GM12864 (cell line): Measurements from ENCODE around the gene CKS1B.
"Not testable (repeated sequence)": the region's sequence is repeated elsewhere in the genome, so short reads cannot be mapped to it uniquely, and the experiment has no call there.

Source experiments
- DNase-seq: peaks from one replicate; pipeline ENCODE4 v3.0.0-alpha.2; 2011; ENCODE audit warnings: low read depth
- H3K4me3 ChIP-seq: 2 replicates; pipeline ENCODE4 v1.5.1; 2011; ENCODE audit warnings: mild to moderate bottlenecking, low read depth, low read length, control low read depth
- TF ChIP-seq, protein P1 (sequence below): IDR thresholded peaks from 2 replicates; pipeline ENCODE4 v1.5.1; 2011; ENCODE audit warnings: low read depth, mild to moderate bottlenecking, moderate library complexity, low read length, control low read depth, inconsistent platforms; ENCODE audit errors: missing control alignments

Gene CKS1B

DNA sequence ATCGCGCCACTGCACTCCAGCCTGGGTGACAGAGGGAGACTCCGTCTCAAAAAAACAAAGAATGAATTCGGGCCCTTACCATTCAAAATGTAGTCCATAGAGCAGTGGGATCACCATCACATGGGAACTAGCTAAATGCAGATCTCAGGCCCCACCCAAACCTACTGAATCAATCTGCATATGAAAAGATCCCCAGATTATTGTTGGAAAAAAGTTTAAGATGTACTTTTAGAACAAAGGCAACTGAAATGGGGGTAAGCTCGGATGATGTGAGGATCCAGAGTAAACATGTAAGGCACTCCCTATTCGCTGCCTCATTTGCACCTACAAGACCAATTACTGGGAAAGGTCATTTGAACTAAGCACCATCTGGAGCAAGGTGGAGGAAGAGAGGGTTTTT, 7.9 kb downstream of the CKS1B start:
- DNase-seq: no peak
- peak overlapping the region; percentile 50 for H3K4me3 ChIP-seq
- TF ChIP-seq, protein P1, sequence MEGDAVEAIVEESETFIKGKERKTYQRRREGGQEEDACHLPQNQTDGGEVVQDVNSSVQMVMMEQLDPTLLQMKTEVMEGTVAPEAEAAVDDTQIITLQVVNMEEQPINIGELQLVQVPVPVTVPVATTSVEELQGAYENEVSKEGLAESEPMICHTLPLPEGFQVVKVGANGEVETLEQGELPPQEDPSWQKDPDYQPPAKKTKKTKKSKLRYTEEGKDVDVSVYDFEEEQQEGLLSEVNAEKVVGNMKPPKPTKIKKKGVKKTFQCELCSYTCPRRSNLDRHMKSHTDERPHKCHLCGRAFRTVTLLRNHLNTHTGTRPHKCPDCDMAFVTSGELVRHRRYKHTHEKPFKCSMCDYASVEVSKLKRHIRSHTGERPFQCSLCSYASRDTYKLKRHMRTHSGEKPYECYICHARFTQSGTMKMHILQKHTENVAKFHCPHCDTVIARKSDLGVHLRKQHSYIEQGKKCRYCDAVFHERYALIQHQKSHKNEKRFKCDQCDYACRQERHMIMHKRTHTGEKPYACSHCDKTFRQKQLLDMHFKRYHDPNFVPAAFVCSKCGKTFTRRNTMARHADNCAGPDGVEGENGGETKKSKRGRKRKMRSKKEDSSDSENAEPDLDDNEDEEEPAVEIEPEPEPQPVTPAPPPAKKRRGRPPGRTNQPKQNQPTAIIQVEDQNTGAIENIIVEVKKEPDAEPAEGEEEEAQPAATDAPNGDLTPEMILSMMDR: no peak

DNA sequence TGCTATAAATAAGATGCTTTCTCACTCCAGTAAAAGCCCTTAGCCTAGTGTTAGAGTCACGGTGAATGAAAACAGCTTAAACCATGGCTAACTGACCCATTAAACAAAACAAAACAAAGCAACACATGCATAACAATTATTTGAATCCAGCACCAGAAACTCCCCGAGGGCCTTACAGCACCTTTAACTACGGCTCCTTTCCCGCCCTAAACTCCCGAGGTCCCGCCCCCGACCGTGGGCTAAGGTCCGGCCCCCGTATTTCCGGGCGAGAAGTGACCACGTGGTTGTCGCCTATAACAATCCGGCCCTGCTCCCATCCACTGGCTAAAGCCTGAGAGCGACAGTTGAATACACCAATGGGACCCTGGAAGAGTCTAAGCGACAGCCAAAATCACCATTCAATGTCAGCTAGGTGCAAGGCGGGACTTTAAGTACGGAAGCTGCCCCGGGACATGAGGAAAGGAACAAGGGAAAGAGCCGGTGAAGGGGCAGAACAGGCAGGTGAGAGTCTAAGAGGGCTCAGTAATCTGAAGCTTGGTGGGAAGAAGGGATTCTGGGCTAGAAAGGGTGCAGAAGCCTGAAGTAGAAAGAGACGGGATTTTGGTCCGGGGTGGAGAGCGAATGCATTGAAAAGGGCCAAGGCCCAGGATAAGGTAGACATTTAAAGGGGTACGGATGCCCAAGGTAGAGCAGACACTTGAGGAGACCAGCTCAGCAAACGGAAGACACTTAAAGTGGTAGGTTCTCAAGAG, 8.6 kb downstream of the CKS1B start, which contains the start of gene FLAD1:
FLAD1 (plus strand) TSS at position 448 of the 752 bp plus-strand sequence. CDS start 351 bp downstream, outside the sequence.
- H3K4me3 ChIP-seq: peak within 1 kb of the TSS; percentile 85
- peak; percentile 100 for DNase-seq
- TF ChIP-seq, protein P1: no peak

DNA sequence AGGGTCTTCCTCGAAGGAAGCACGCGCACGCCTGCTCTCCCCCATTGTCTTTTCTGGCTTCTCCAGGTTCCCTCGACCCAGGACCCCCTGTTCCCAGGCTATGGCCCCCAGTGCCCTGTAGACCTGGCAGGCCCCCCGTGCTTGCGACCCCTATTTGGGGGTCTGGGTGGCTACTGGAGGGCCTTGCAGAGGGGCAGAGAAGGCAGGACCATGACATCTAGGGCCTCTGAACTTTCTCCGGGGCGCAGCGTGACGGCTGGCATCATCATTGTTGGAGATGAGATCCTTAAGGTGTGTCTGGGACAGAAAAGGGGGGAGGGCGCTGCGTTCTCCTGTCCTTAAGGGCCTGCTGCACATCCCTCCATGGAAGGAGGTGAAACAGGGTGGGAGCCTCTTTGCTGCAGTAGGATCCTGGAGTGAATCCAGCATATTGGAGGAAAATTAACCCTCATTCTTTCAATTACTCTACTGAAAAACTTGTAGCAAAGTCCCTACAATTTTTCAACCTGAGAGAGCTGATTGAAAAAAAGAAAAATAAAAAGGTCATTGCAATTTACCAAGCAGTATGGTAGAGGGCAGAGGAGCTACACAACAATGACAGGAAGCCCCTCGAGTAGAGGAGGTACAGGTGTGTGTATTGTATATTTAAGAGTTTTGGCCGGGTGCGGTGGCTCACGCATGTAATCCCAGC, 9.4 kb downstream of the CKS1B start:
- DNase-seq: no peak
- H3K4me3 ChIP-seq: peak overlapping the region; percentile 85
- TF ChIP-seq, protein P1: no peak

DNA sequence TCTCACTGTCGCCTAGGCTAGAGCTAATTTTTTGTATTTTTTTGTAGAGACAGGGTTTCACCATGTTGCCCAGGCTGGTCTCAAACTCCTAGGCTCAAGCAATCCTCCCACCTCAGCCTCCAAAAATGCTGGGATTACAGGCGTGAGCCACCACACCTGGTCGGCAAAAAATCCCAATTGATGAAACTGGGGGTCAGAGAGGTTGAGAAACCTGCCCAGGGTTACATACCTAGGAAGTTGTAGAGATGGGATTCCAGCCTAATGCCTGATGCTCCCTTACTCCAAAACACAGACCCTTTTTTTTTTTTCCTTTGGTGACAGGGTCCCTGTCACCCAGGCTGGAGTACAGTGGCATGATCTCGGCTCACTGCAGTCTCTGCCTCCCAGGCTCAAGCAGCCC, 12.3 kb downstream of the CKS1B start:
- not testable (repeated sequence) for H3K4me3 ChIP-seq, DNase-seq

DNA sequence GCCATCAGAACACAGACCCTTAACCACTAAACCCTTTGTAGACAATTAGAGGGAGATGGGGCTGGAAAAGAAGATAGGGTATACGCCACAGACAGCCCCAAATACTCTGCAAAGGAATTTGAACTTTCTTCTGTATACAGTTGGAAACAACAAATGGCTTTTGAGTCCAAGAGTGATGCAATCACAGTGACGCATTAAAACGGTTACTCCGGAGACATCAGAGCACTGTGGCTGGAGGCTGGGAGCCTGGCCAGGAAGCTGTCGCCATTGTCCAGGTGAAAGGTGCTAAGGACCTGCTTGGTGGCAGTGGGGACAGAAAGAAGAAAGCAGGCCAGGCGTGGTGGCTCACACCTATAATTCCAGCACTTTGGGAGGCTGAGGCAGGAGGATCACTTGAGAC, 12.8 kb downstream of the CKS1B start:
- TF ChIP-seq, protein P1: no peak
- no peak overlapping the region for H3K4me3 ChIP-seq
- no peak for DNase-seq

DNA sequence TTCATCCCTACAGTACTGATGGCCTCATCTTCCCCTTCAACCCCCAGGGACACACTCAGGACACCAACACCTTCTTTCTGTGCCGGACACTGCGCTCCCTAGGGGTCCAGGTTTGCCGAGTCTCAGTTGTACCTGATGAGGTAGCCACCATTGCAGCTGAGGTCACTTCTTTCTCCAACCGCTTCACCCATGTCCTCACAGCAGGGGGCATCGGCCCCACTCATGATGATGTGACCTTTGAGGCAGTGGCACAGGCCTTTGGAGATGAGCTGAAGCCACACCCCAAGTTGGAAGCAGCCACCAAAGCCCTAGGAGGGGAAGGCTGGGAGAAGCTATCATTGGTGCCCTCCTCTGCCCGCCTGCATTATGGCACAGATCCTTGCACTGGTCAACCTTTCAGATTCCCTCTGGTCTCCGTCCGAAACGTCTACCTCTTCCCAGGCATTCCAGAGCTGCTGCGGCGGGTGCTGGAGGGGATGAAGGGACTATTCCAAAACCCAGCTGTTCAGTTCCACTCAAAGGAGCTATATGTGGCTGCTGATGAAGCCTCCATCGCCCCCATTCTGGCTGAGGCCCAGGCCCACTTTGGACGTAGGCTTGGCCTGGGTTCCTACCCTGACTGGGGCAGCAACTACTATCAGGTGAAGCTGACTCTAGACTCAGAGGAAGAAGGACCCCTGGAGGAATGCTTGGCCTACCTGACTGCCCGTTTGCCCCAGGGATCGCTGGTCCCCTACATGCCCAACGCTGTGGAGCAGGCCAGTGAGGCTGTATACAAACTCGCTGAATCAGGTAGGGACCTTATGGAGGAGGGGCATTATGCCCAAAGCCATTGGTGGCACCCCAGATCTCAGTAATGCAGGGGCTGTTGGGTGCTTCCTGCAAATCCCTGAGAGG, 13.8 kb downstream of the CKS1B start:
- DNase-seq: no peak
- H3K4me3 ChIP-seq: no peak overlapping the region
- TF ChIP-seq, protein P1: no peak

DNA sequence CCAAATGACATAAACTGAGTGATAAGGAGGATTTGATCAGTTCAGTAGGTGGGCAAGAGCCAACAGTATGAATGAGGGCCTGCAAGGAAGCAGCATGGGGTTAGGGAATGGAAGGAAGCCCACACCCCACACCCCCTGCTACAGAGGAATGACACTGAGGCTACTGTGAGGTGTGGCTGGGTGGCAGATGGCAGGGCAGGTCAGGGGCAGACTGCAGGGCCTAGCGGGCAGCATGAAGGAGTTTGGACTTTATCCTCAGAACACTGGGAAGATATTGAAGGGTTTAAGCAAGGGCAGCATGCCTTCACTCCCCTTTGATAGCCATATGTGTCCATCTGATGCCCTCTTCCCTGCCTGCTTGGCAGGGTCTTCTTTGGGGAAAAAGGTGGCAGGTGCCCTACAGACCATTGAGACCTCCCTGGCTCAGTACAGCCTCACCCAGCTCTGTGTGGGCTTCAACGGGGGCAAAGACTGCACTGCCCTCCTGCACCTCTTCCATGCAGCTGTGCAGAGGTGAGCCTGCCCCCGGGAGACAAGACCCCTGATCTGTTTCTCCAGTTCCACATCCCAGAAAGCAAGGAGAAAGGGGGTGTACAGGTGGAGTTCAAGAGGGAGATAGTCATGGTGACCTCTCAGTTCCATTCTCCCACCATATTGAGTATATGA, 14.8 kb downstream of the CKS1B start:
- TF ChIP-seq, protein P1: no peak
- DNase-seq: no peak
- H3K4me3 ChIP-seq: no peak overlapping the region
